ENCODE measurements around the gene DCANP1. TPM values are rescaled to one million over a fixed set of nuclear protein-coding genes. Genes with fewer than 3 reads are reported as not detected.
A peak's percentile ranks its signal among the peaks of the same experiment; 100 is the strongest.

DCANP1 gene
- polyA plus RNA-seq, 1 donor = 0.45 TPM

GRCh38 chr5:135489466-135490244, 42.5 kb upstream of the DCANP1 start:
- Histone ChIP-seq H3K4me3 (ENCODE audit: low read length) (no peak overlapping the region), H3K27ac (ENCODE audit: low read length) (no peak overlapping the region), H3K9me3 (ENCODE audit: control insufficient read depth, low read depth, low read length) (peaks cover 10% of the 10 kb centered on the region), H3K36me3 (ENCODE audit: control insufficient read depth, insufficient read depth, low read length) (no peaks in the 10 kb centered on the region), H3K27me3 (ENCODE audit: control insufficient read depth, insufficient read depth, low read length) (peaks cover 96% of the 10 kb centered on the region), H3K4me1 (ENCODE audit: control insufficient read depth, insufficient read depth, low read length) (peaks cover 18% of the 10 kb centered on the region)
- 20% methylated on average over 4 of the region's 53 CpGs for WGBS (ENCODE audit: insufficient coverage, low lambda C conversion rate)
- DNase-seq = no peak

DNA sequence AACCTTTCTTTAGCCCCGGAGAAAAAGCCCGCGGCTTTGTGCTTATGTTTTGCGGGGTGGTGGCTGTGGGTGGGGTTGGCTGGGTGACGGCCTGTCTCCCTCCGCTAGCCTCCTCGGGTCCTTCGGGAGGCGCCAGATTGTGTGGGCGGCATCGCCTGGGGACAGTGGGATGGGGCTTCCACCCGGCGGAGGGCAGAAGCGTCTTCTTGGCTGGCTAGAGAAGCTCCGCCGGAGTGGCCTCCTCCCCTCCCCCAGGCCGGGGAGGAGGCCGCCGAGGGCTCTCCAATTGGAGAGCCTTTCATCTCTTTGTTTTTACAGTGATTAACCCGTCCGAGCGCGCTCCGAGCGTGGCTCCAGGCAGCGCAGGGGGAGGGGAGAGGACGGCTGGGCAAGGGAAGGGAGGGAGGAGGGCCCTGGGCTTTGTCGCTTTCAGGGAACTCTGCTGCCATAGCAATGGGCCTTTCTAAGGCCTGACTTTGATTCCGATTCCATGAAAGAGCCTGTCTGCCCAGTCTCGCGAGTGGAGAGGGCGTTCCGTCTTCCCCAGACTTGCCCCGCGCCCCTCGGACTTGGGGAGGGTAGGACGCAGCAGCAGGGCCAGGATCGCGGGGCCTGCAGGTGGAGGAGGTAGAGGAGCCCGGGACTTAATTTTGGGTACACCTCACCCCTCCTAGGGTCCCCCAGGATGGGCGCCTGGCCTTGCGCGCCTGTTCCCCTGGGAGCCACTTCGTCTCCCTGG, 41.7 kb upstream of the DCANP1 start:
- WGBS (ENCODE audit: insufficient coverage, low lambda C conversion rate) = no CpG with 5 or more reads among the region's 44 CpGs
- peak; percentile 17 to 18 for DNase-seq
- no peaks in the 10 kb centered on the region for H3K36me3 ChIP-seq (ENCODE audit: control insufficient read depth, insufficient read depth, low read length)
- peaks cover 10% of the 10 kb centered on the region for H3K9me3 ChIP-seq (ENCODE audit: control insufficient read depth, low read depth, low read length)
- peaks cover 93% of the 10 kb centered on the region for H3K27me3 ChIP-seq (ENCODE audit: control insufficient read depth, insufficient read depth, low read length)
- H3K4me3 ChIP-seq (ENCODE audit: low read length) = peak overlapping the region; percentile 13
- H3K27ac ChIP-seq (ENCODE audit: low read length) = no peak overlapping the region
- peaks cover 18% of the 10 kb centered on the region for H3K4me1 ChIP-seq (ENCODE audit: control insufficient read depth, insufficient read depth, low read length)

DNA sequence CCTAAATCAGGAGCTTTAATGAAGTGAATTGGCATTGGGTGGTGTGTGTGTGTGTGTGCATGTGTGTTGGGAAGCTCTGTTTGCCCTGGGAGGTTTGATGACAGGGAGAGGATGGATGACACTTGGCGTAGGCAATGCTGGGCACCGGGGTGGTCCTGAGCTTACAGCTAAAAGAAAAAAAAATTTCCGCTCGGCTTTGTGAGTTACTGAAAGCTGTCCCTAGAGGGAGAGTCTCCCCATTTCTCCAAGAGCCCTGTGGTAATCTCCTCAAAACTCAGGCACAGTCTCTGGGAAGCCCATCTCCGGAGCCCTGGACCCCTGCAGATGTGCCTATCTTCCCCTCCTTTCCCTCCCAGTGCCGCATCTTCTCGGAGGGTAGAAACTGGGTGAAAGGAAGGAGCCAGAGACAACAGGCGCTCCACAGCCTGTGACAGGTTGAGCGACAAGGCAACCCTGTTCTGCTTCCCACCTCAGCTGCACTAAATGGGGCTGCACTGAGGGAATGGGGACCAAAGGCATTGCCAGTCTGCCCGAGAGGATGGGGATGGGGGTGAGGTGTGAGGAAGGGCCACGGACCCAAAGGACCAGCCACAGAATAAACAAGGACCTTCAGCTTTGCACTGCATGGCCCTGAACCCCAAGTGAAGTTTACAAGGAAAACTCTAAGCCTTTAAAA, 40.8 kb upstream of the DCANP1 start:
- Histone ChIP-seq H3K4me1 (ENCODE audit: control insufficient read depth, insufficient read depth, low read length) (peaks cover 18% of the 10 kb centered on the region), H3K27me3 (ENCODE audit: control insufficient read depth, insufficient read depth, low read length) (peaks cover 90% of the 10 kb centered on the region)
- WGBS (ENCODE audit: insufficient coverage, low lambda C conversion rate) = no CpG with 5 or more reads among the region's 11 CpGs

DNA sequence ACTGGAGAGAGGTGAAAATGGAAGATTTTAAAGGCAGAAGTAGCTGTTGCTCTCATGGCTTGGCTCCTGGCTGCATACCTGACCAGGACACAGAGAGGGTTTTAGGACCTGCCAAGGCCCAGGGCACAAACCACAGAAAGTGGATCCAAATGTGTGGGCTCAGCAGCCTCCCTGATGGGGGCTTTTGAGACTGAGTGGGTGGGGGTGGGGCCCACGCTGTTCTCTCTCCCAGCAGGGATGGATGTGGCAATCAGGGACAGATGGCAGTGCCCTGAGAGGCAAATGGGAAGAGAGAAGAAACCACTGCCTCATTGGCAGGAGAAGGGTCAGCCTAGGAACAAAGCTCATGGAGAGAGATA, 39.9 kb upstream of the DCANP1 start:
- no peak overlapping the region for H3K4me3 ChIP-seq (ENCODE audit: low read length)
- no peak overlapping the region for H3K27ac ChIP-seq (ENCODE audit: low read length)
- no peaks in the 10 kb centered on the region for H3K36me3 ChIP-seq (ENCODE audit: control insufficient read depth, insufficient read depth, low read length)
- no CpG with 5 or more reads among the region's 1 CpG for WGBS (ENCODE audit: insufficient coverage, low lambda C conversion rate)
- peaks cover 10% of the 10 kb centered on the region for H3K9me3 ChIP-seq (ENCODE audit: control insufficient read depth, low read depth, low read length)
- peaks cover 18% of the 10 kb centered on the region for H3K4me1 ChIP-seq (ENCODE audit: control insufficient read depth, insufficient read depth, low read length)
- no peak for DNase-seq
- peaks cover 83% of the 10 kb centered on the region for H3K27me3 ChIP-seq (ENCODE audit: control insufficient read depth, insufficient read depth, low read length)

More for the DNA sequence above, 40.8 kb upstream of the DCANP1 start:
- no peak overlapping the region for H3K4me3 ChIP-seq (ENCODE audit: low read length)
- DNase-seq = no peak
- H3K36me3 ChIP-seq (ENCODE audit: control insufficient read depth, insufficient read depth, low read length) = no peaks in the 10 kb centered on the region
- H3K9me3 ChIP-seq (ENCODE audit: control insufficient read depth, low read depth, low read length) = peaks cover 10% of the 10 kb centered on the region
- no peak overlapping the region for H3K27ac ChIP-seq (ENCODE audit: low read length)

DNA sequence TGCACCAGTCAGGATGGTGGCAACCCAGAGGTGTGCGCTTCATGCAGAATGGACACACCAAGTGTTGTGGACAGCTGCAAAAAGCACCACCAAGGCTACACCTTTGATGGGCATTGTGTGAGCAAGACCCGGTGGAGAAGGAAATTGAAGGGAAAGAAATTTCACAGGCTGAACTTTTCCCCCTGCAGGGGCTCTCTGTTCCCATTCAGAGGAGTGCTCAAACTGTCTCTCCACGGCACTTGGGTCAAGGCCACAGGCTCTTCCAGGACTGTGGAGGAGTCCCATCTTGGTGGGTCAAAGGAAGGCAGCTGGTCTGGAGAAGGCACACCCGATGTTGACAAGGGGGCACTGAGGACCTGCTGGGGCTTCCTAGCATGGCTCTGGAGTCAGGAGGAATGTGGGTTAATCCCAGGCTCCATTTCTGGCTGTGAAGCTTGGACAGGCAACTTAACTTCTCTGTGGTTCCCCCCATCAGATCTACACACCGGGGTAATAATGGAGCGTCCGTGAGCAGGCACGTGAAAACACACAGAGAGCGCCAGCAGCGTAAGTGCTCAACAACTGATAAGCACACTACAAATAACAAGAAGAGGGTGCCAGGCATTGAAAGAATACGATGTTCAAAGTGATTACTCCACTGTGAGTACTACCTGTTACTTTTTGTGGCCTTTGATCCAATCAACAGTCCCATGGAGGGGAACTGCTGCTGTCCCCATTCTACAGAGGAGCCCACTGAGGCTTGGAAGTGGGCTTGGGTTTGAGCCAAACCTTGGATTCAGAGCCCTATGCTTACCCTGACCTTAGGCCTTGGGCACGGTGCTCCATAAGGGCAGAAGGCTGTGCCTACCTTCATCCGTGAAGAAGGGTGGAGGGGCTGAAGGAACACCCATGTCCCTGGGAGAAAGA, 39.2 kb upstream of the DCANP1 start:
- no CpG with 5 or more reads among the region's 13 CpGs for WGBS (ENCODE audit: insufficient coverage, low lambda C conversion rate)
- peaks cover 18% of the 10 kb centered on the region for H3K4me1 ChIP-seq (ENCODE audit: control insufficient read depth, insufficient read depth, low read length)
- DNase-seq = no peak
- H3K27me3 ChIP-seq (ENCODE audit: control insufficient read depth, insufficient read depth, low read length) = peaks cover 77% of the 10 kb centered on the region
- peaks cover 6% of the 10 kb centered on the region for H3K9me3 ChIP-seq (ENCODE audit: control insufficient read depth, low read depth, low read length)
- H3K36me3 ChIP-seq (ENCODE audit: control insufficient read depth, insufficient read depth, low read length) = no peaks in the 10 kb centered on the region
- H3K27ac ChIP-seq (ENCODE audit: low read length) = no peak overlapping the region
- no peak overlapping the region for H3K4me3 ChIP-seq (ENCODE audit: low read length)

GRCh38 chr5:135484674-135485086, 37.5 kb upstream of the DCANP1 start:
- no peak for DNase-seq
- Histone ChIP-seq H3K27me3 (ENCODE audit: control insufficient read depth, insufficient read depth, low read length) (peaks cover 70% of the 10 kb centered on the region), H3K4me3 (ENCODE audit: low read length) (no peak overlapping the region), H3K9me3 (ENCODE audit: control insufficient read depth, low read depth, low read length) (peaks cover 6% of the 10 kb centered on the region), H3K36me3 (ENCODE audit: control insufficient read depth, insufficient read depth, low read length) (no peaks in the 10 kb centered on the region), H3K27ac (ENCODE audit: low read length) (no peak overlapping the region), H3K4me1 (ENCODE audit: control insufficient read depth, insufficient read depth, low read length) (peaks cover 12% of the 10 kb centered on the region)
- WGBS (ENCODE audit: insufficient coverage, low lambda C conversion rate) = no CpG with 5 or more reads among the region's 5 CpGs

- H3K27me3 ChIP-seq (ENCODE audit: control insufficient read depth, insufficient read depth, low read length) = peaks cover 66% of the 10 kb centered on the region
- no peaks in the 10 kb centered on the region for H3K36me3 ChIP-seq (ENCODE audit: control insufficient read depth, insufficient read depth, low read length)
- no peaks in the 10 kb centered on the region for H3K4me1 ChIP-seq (ENCODE audit: control insufficient read depth, insufficient read depth, low read length)
- no peak overlapping the region for H3K4me3 ChIP-seq (ENCODE audit: low read length)
- H3K27ac ChIP-seq (ENCODE audit: low read length) = no peak overlapping the region
- no CpG with 5 or more reads among the region's 1 CpG for WGBS (ENCODE audit: insufficient coverage, low lambda C conversion rate)
- no peak for DNase-seq
- H3K9me3 ChIP-seq (ENCODE audit: control insufficient read depth, low read depth, low read length) = no peaks in the 10 kb centered on the region
Measured at GRCh38 chr5:135483254-135483653, 36.1 kb upstream of the DCANP1 start.

DNA sequence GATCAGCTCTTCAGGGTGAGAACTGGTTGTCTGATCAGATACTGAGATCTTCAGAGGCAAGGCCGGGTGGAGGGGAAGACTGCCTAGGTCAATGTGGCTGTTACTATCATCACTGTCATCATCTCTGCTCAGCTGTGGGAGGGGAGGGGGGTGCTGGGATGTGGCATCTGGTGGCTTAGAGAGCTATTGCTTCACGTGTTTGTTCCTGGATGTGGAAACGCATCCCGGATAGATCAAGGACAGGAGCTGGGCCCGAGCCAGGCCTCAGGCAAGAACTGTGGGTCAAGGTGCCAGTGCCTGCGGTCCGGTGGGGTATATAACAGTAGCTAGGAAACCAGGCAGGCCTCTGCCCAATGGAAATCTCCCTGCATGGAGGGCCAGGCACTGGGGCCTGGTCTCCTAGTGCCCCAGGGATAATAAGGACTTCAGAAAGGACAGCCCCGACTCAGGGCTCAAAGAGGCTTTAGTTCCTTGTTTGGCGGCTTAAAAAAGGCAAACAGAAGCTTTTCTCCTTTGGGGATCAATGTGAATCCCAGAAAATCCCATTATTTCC, 35.3 kb upstream of the DCANP1 start:
- Histone ChIP-seq H3K4me3 (ENCODE audit: low read length) (no peak overlapping the region), H3K27me3 (ENCODE audit: control insufficient read depth, insufficient read depth, low read length) (peaks cover 65% of the 10 kb centered on the region), H3K4me1 (ENCODE audit: control insufficient read depth, insufficient read depth, low read length) (no peaks in the 10 kb centered on the region), H3K27ac (ENCODE audit: low read length) (no peak overlapping the region), H3K36me3 (ENCODE audit: control insufficient read depth, insufficient read depth, low read length) (no peaks in the 10 kb centered on the region), H3K9me3 (ENCODE audit: control insufficient read depth, low read depth, low read length) (no peaks in the 10 kb centered on the region)
- WGBS (ENCODE audit: insufficient coverage, low lambda C conversion rate) = no CpG with 5 or more reads among the region's 9 CpGs
- DNase-seq = no peak

DNA sequence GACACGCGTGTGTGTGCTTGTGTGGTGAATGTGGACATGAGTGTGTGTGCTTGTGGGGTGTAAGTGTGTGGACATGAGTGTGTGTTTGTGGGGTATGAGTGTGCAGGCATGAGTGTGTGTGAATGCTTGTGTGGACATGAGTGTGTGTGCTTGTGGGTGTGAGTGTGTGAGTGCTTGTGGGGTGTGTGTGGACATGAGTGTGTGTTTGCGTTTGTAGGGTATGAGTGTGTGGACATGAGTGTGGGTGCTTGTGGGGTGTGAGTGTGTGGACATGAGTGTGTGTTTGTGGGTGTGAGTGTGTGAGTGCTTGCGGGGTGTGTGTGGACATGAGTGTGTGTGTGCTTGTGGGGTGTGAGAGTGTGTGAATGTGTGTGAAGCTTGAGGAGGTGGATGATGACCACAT, 34.8 kb upstream of the DCANP1 start:
- no peak overlapping the region for H3K27ac ChIP-seq (ENCODE audit: low read length)
- WGBS (ENCODE audit: insufficient coverage, low lambda C conversion rate) = no CpG with 5 or more reads among the region's 4 CpGs
- no peak overlapping the region for H3K4me3 ChIP-seq (ENCODE audit: low read length)
- H3K36me3 ChIP-seq (ENCODE audit: control insufficient read depth, insufficient read depth, low read length) = no peaks in the 10 kb centered on the region
- H3K9me3 ChIP-seq (ENCODE audit: control insufficient read depth, low read depth, low read length) = no peaks in the 10 kb centered on the region
- H3K4me1 ChIP-seq (ENCODE audit: control insufficient read depth, insufficient read depth, low read length) = no peaks in the 10 kb centered on the region
- no peak for DNase-seq
- peaks cover 64% of the 10 kb centered on the region for H3K27me3 ChIP-seq (ENCODE audit: control insufficient read depth, insufficient read depth, low read length)

Measured in large intestine (tissue), 3 donors.